ENCODE measurements around the gene TNS1. TPM values are rescaled to one million over a fixed set of nuclear protein-coding genes. Genes with fewer than 3 reads are reported as not detected.

The TNS1 gene
- total and polyA plus RNA-seq, 9 of the 15 experiments (the other 6 are each of a cell fraction or from before 2014, with no cell fraction given) = 0.13 to 2.7 (median 0.77) TPM

DNA sequence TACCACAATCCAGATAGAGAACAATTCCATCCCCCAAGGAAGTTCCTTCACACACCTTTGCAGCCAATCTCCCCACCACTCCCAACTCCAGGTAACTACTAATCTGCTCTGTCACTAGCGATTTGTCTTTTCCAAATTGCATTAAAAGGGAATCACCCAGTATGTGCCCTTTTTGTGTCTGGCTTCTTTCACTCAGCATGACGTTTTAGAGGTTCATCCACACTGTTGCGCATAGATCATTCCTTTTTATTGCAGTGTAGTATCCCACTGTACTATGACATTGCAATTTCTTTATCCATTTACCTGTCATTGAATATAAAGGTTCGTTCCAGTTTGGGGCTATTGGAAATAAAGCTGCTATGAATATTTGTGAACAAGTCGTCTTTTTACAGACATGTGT is 31.6 kb downstream of the TNS1 start:
- Histone ChIP-seq H3K9me3 (replicated peaks; ENCODE audit: control insufficient read depth, insufficient read depth, low read depth, low read length) (no peaks in the 10 kb centered on the region), H4K20me1 (replicated peaks; ENCODE audit: control insufficient read depth, insufficient read depth, low read length) (no peaks in the 10 kb centered on the region), H3K4me2 (ENCODE audit: insufficient read depth, low read length) (no peak overlapping the region), H3K27ac (ENCODE audit: extremely low read depth, low read depth, low read length) (no peak overlapping the region), H3K4me1 (replicated peaks in 1 of 2; ENCODE audit: control insufficient read depth in 2 of 2, insufficient read depth in 2 of 2, low read length in 2 of 2) (no peaks in the 10 kb centered on the region), H3K79me2 (ENCODE audit: control insufficient read depth, insufficient read depth, low read length) (no peaks in the 10 kb centered on the region), H3K36me3 (ENCODE audit: control insufficient read depth, insufficient read depth, low read length) (no peaks in the 10 kb centered on the region), H2AFZ (ENCODE audit: low read depth, low read length) (no peak overlapping the region), H3K27me3 (ENCODE audit: control insufficient read depth in 2 of 2, insufficient read depth in 2 of 2, low read length in 2 of 2) (peaks cover 0 to 14% of the 10 kb centered on the region in 2 experiments; a peak in 2 of 5 replicates), H3K9me1 (ENCODE audit: control insufficient read depth, insufficient read depth, low read length) (no peaks in the 10 kb centered on the region), H3K4me3 (no peak overlapping the region), H3K9ac (ENCODE audit: insufficient read depth in 1 of 2, low read depth in 2 of 2, low read length in 2 of 2) (no peak overlapping the region)
- no peak for DNase-seq (ENCODE audit: extremely low read depth in 1 of 4, low spot score in 3 of 4)
- BruUV-seq (replicated peaks) = no TSS peak
- ATAC-seq = no peak
- TF ChIP-seq CC2D1A (IDR thresholded peaks at IDR 0.05) = no peak
- no peak for TF ChIP-seq ATF4 (CRISPR knock-in tag; IDR thresholded peaks at IDR 0.05)
- no peak for TF ChIP-seq ATF3 (IDR thresholded peaks at IDR 0.05)
- no peak for TF ChIP-seq ATF3 (CRISPR knock-in tag; conservative IDR thresholded peaks at IDR 0.05)
- no peak for TF ChIP-seq ZNF589 (CRISPR knock-in tag; IDR thresholded peaks at IDR 0.05; ENCODE audit: low read depth)
- in situ Hi-C loops (cut with MboI) (no loop called here), intact Hi-C loops (cut with micrococcal nuclease) (no loop called here)
- POLR2A ChIA-PET = no interaction called here
- FAIRE-seq = no peak
- CTCF ChIA-PET (ENCODE audit: low intra/inter-chr PET ratio) = no interaction called here
- 0% methylated on average over 5 of the region's 5 CpGs for WGBS (ENCODE audit: insufficient coverage, low coverage, missing lambda C conversion rate)

All from K562 (cell line).